ENCODE results near the gene LYZL6.

DNA sequence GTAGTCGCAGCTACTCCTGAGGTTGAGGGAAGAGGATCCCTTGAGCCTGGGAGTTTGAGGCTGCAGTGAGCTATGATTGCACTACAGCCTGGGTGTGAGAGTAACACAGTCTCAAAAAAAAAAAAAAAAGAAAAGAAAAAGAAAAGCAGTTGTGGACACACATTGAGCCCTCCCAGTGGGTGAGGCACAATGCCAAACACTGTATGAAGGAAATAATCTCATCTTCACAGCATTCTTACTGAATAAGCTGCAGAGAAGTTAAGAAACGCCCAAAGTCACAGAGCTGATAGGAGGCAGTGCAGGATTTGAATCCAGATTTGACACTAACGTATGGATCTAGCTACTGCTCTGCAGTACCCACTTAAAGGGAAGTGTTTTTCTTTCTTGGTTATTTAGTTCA, 5.9 kb upstream of the LYZL6 start:
- no peak for TF ChIP-seq YY1 (IDR thresholded peaks at IDR 0.05; ENCODE audit: insufficient read depth, insufficient read length)
- no peak for TF ChIP-seq ZNF274 (IDR thresholded peaks at IDR 0.05; ENCODE audit: low read depth, low read length)
- no peak for TF ChIP-seq SUZ12 (IDR thresholded peaks at IDR 0.05; ENCODE audit: extremely low read depth, insufficient read depth, insufficient read length)

Data from NT2/D1 (cell line).